Stimulated activated CD4-positive, alpha-beta T cell treated with anti-CD3 and anti-CD28 coated beads, Interleukin-2, amount 100 ng/mL, for 4 hours (primary cell): ENCODE measurements around the gene UGT8.
"Not testable (repeated sequence)": the region's sequence is repeated elsewhere in the genome, so short reads cannot be mapped to it uniquely, and the experiment has no call there.

ENCODE experiments used
- DNase-seq: peaks from one replicate; pipeline ENCODE4 v3.0.0-alpha.2; 2020; ENCODE audit warnings: low read depth

Gene UGT8

GRCh38 chr4:114598191-114599121 is at the start of gene UGT8:
Gene UGT8 (plus strand): TSS chr4:114598807. CDS start chr4:114622881, 24,074 bp downstream.
- peak; percentile 14 for DNase-seq

- no peak for DNase-seq
These were observed 49.0 kb upstream of the UGT8 start for GRCh38 chr4:114549638-114550037.

- DNase-seq = no peak
These were observed 40.1 kb upstream of the UGT8 start for GRCh38 chr4:114558446-114559020.

- no peak for DNase-seq
These were observed 37.0 kb upstream of the UGT8 start for GRCh38 chr4:114561590-114561989.

- no peak for DNase-seq
These were observed 36.3 kb upstream of the UGT8 start for GRCh38 chr4:114562176-114562904.

- DNase-seq = no peak
These were observed 34.9 kb upstream of the UGT8 start for GRCh38 chr4:114563536-114564315.

- no peak for DNase-seq
These were observed 21.2 kb upstream of the UGT8 start for GRCh38 chr4:114577386-114577785.

GRCh38 chr4:114582621-114583020 is 16.0 kb upstream of the UGT8 start:
- no peak for DNase-seq

- no peak for DNase-seq
These were observed 10.3 kb upstream of the UGT8 start for GRCh38 chr4:114588305-114588704.

- not testable (repeated sequence) for DNase-seq
These were observed 8.2 kb upstream of the UGT8 start for GRCh38 chr4:114590360-114590759.

- DNase-seq = no peak
These were observed 5.1 kb upstream of the UGT8 start for GRCh38 chr4:114593526-114593925.

- no peak for DNase-seq
These were observed 3.4 kb upstream of the UGT8 start for GRCh38 chr4:114595207-114595606.

- DNase-seq = no peak
These were observed 2.7 kb upstream of the UGT8 start for GRCh38 chr4:114595921-114596320.

- no peak for DNase-seq
These were observed 1.0 kb upstream of the UGT8 start for GRCh38 chr4:114597410-114598115.

GRCh38 chr4:114599231-114599902 is 760 bp downstream of the UGT8 start:
- DNase-seq = no peak

- no peak for DNase-seq
These were observed 1.4 kb downstream of the UGT8 start for GRCh38 chr4:114599903-114600552.

GRCh38 chr4:114600672-114601071 is 2.1 kb downstream of the UGT8 start:
- no peak for DNase-seq

- no peak for DNase-seq
These were observed 2.9 kb downstream of the UGT8 start for GRCh38 chr4:114601304-114602052.

- no peak for DNase-seq
These were observed 4.9 kb downstream of the UGT8 start for GRCh38 chr4:114603497-114603896.
